Measurements from ENCODE around the gene SMAD4. TPM values are rescaled to one million over a fixed set of nuclear protein-coding genes. Genes with fewer than 3 reads are reported as not detected.

The SMAD4 gene
- total and polyA plus RNA-seq, 2 of the 8 experiments (the other 6 are each of a cell fraction or from before 2014, with no cell fraction given), result 86.5 to 139 TPM

- POLR2A ChIA-PET (ENCODE audit: partially characterized antibody), result interaction anchor here (1.1 to 4.4 kb wide), 6 partner anchors 9 to 97 kb away, joined by 3 to 25 read pairs (median 4); partner anchors contain the start of gene SMAD4
Observed at GRCh38 chr18:51041677-51042352, 11.8 kb downstream of the SMAD4 start.

More at GRCh38 chr18:51041677-51042352, 11.8 kb downstream of the SMAD4 start:
- Histone ChIP-seq H3K36me3 (ENCODE audit: control insufficient read depth in 2 of 4, insufficient read depth in 4 of 4, low read length in 3 of 4) (peaks cover 0 to 2% (median under 1%) of the 10 kb centered on the region in 4 experiments; a peak in 1 of 8 replicates), H2AFZ (ENCODE audit: low read length) (no peak overlapping the region), H3K4ac (replicated peaks; ENCODE audit: insufficient read length, low read depth, low read length) (no peak overlapping the region), H4K8ac (ENCODE audit: extremely low read depth, insufficient read depth, low read length) (no peak overlapping the region), H2AK5ac (ENCODE audit: low read depth, low read length) (no peak overlapping the region), H3K14ac (ENCODE audit: insufficient read length) (no peak overlapping the region), H2BK120ac (replicated peaks; ENCODE audit: low read depth, low read length) (no peak overlapping the region), H3K4me2 (ENCODE audit: insufficient read depth in 1 of 2, low read depth in 2 of 2, low read length in 2 of 2) (no peak overlapping the region), H3K9ac (replicated peaks in 1 of 4; ENCODE audit: extremely low read depth in 1 of 4, low read depth in 3 of 4, low read length in 3 of 4) (no peak overlapping the region), H3K18ac (ENCODE audit: extremely low read depth, low read length) (no peak overlapping the region), H4K5ac (ENCODE audit: insufficient read length, low read depth, low read length) (no peak overlapping the region), H3K27me3 (replicated peaks in 1 of 4; ENCODE audit: control insufficient read depth in 3 of 4, extremely low read depth in 1 of 4, insufficient read depth in 3 of 4, low read length in 3 of 4) (no peaks in the 10 kb centered on the region), H3K27ac (ENCODE audit: low read depth, low read length) (no peak overlapping the region), H2BK20ac (ENCODE audit: low read length) (no peak overlapping the region), H2BK15ac (ENCODE audit: low read length) (no peak overlapping the region), H3K4me3 (ENCODE audit: extremely low read depth in 1 of 4, insufficient read depth in 2 of 4, low read depth in 3 of 4, low read length in 4 of 4) (no peak overlapping the region), H3K23ac (ENCODE audit: insufficient read length) (no peak overlapping the region), H4K20me1 (replicated peaks in 1 of 2; ENCODE audit: control insufficient read depth in 1 of 2, insufficient read depth in 2 of 2, low read length in 2 of 2) (peaks cover 6 to 12% of the 10 kb centered on the region in 2 experiments), H4K91ac (replicated peaks; ENCODE audit: insufficient read length, low read length) (no peak overlapping the region), H3K56ac (replicated peaks; ENCODE audit: insufficient read length, low read depth, low read length) (no peak overlapping the region), H3K79me1 (ENCODE audit: low read depth, low read length) (no peaks in the 10 kb centered on the region; the same call in 1 of the 2 replicates), H3K79me2 (ENCODE audit: control insufficient read depth in 1 of 2, insufficient read depth in 2 of 2, low read length in 2 of 2) (peaks cover 34 to 99% of the 10 kb centered on the region in 2 experiments), H3K23me2 (ENCODE audit: low read depth, low read length) (no peaks in the 10 kb centered on the region), H2BK12ac (ENCODE audit: low read depth, low read length) (no peak overlapping the region), H2BK5ac (ENCODE audit: low read depth, low read length) (no peak overlapping the region), H3K4me1 (replicated peaks in 1 of 4; ENCODE audit: control insufficient read depth in 3 of 4, insufficient read depth in 4 of 4, low read length in 3 of 4) (peaks cover 0 to 34% (median 17%) of the 10 kb centered on the region in 4 experiments; a peak in 4 of 7 replicates), H3K9me3 (ENCODE audit: insufficient read depth in 2 of 2, low read depth in 1 of 2, low read length in 1 of 2) (no peaks in the 10 kb centered on the region)
- TF ChIP-seq BCL11A (IDR thresholded peaks at IDR 0.05; ENCODE audit: low read depth in 2 of 2, low read length in 2 of 2), result no peak
- DNase-seq (ENCODE audit: low read depth in 1 of 2, low spot score in 2 of 2) (no peak), FAIRE-seq (no peak)
- CTCF ChIA-PET (ENCODE audit: partially characterized antibody), result interaction anchor here (1.0 to 3.8 kb wide), 3 partner anchors 10 to 175 kb away, joined by 3 to 15 read pairs (median 3); no protein-coding TSS in a partner anchor
- 55% methylated on average over 3 of the region's 3 CpGs; no CpG with 5 or more reads in 1 of the 2 experiments for WGBS, 2 experiments (ENCODE audit: extremely low coverage in 1 of 2, insufficient coverage in 1 of 2, insufficient read length in 1 of 2, insufficient replicate concordance in 2 of 2, low coverage in 1 of 2, low lambda C conversion rate in 2 of 2, missing lambda C conversion rate in 1 of 2)

Data from H1 (cell line).